ENCODE data around the gene GALNT15. TPM values are rescaled to one million over a fixed set of nuclear protein-coding genes. Genes with fewer than 3 reads are reported as not detected.

Gene GALNT15
- total and polyA plus RNA-seq, 8 donors, result 4.2 to 133 (median 25.3) TPM

DNA sequence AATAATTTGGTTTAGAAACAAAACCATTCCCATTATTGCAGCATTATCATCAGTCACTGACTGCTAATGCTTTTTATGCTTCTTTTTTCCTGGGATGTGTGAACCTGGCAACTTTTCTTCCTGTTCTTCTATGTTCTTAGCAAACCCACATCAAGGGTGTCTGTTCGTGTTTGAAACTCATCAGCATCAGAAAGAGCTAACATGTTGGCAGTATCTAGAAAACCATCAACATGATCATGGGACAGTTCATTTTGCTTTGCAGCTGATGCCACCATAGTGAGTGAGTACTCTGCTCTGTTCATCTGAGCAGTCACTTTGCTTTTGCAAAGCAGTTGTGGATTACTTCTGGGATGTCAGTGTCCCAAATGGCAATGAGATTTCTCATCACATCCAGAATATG, 84.4 kb downstream of the GALNT15 start:
- Histone ChIP-seq H3K27ac (no peak overlapping the region), H3K4me3 (no peak overlapping the region), H3K36me3 (peaks cover 0 to 44% (median 37%) of the 10 kb centered on the region in 4 donors), H3K27me3 (no peaks in the 10 kb centered on the region), H3K4me1 (peaks cover 10 to 25% (median 17%) of the 10 kb centered on the region in 4 donors), H3K9me3 (no peaks in the 10 kb centered on the region)
- TF ChIP-seq POLR2A (IDR thresholded peaks at IDR 0.05), result no peak
- WGBS, 5 donors, result 74 to 100% (median 82%) methylated on average over 1 of the region's 1 CpG
- DNase-seq, result no peak
- intact Hi-C loops (cut with DNase I; ENCODE audit: low total_unique reads), result no loop called here

GRCh38 chr3:16260046-16260445, 85.6 kb downstream of the GALNT15 start:
- Histone ChIP-seq H3K4me3 (no peak overlapping the region), H3K36me3 (peaks cover 0 to 44% (median 37%) of the 10 kb centered on the region in 4 donors), H3K27me3 (no peaks in the 10 kb centered on the region), H3K9me3 (no peaks in the 10 kb centered on the region), H3K4me1 (peaks cover 10 to 30% (median 23%) of the 10 kb centered on the region in 4 donors), H3K27ac (no peak overlapping the region)
- intact Hi-C loops (cut with DNase I; ENCODE audit: low total_unique reads), result no loop called here
- 75 to 87% (median 78%) methylated on average over 1 of the region's 1 CpG for WGBS, 5 donors
- no peak for TF ChIP-seq POLR2A (IDR thresholded peaks at IDR 0.05)
- TF ChIP-seq, protein P1, sequence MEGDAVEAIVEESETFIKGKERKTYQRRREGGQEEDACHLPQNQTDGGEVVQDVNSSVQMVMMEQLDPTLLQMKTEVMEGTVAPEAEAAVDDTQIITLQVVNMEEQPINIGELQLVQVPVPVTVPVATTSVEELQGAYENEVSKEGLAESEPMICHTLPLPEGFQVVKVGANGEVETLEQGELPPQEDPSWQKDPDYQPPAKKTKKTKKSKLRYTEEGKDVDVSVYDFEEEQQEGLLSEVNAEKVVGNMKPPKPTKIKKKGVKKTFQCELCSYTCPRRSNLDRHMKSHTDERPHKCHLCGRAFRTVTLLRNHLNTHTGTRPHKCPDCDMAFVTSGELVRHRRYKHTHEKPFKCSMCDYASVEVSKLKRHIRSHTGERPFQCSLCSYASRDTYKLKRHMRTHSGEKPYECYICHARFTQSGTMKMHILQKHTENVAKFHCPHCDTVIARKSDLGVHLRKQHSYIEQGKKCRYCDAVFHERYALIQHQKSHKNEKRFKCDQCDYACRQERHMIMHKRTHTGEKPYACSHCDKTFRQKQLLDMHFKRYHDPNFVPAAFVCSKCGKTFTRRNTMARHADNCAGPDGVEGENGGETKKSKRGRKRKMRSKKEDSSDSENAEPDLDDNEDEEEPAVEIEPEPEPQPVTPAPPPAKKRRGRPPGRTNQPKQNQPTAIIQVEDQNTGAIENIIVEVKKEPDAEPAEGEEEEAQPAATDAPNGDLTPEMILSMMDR (IDR thresholded peaks at IDR 0.05), result no peak
- no peak for TF ChIP-seq POLR2AphosphoS5 (IDR thresholded peaks at IDR 0.05)
- TF ChIP-seq EP300 (IDR thresholded peaks at IDR 0.05), result no peak
- DNase-seq, result no peak

- H3K4me3 ChIP-seq, result no peak overlapping the region
- no peaks in the 10 kb centered on the region for H3K9me3 ChIP-seq
- peaks cover 17 to 48% (median 40%) of the 10 kb centered on the region in 4 donors for H3K4me1 ChIP-seq
- WGBS, 5 donors, result 61 to 90% (median 71%) methylated on average over 4 of the region's 4 CpGs
- H3K27me3 ChIP-seq, result no peaks in the 10 kb centered on the region
- no peak overlapping the region for H3K27ac ChIP-seq
- no peak for DNase-seq
- peaks cover 0 to 40% (median 37%) of the 10 kb centered on the region in 4 donors for H3K36me3 ChIP-seq
- TF ChIP-seq, protein P1 (IDR thresholded peaks at IDR 0.05), result no peak
- TF ChIP-seq EP300 (IDR thresholded peaks at IDR 0.05) (no peak), POLR2AphosphoS5 (IDR thresholded peaks at IDR 0.05) (no peak), POLR2A (IDR thresholded peaks at IDR 0.05) (no peak)
- intact Hi-C loops (cut with DNase I; ENCODE audit: low total_unique reads), result no loop called here
Observed at GRCh38 chr3:16262174-16262573, 87.7 kb downstream of the GALNT15 start.

- H3K9me3 ChIP-seq, result no peaks in the 10 kb centered on the region
- TF ChIP-seq POLR2AphosphoS5 (IDR thresholded peaks at IDR 0.05), result no peak
- TF ChIP-seq, protein P1 (IDR thresholded peaks at IDR 0.05), result peak in 1 of 7 experiments; percentile 8
- H3K36me3 ChIP-seq, result peaks cover 0 to 29% (median 24%) of the 10 kb centered on the region in 4 donors
- H3K27me3 ChIP-seq, result no peaks in the 10 kb centered on the region
- peak overlapping the region; percentile 63 to 95 (median 94) for H3K27ac ChIP-seq
- intact Hi-C loops (cut with DNase I; ENCODE audit: low total_unique reads), result no loop called here
- peak overlapping the region; percentile 75 to 94 (median 83) for H3K4me3 ChIP-seq
- peaks cover 21 to 61% (median 51%) of the 10 kb centered on the region in 4 donors for H3K4me1 ChIP-seq
- no peak for DNase-seq
- WGBS, 5 donors, result 0 to 1% (median 1%) methylated on average over 21 of the region's 21 CpGs
Observed at GRCh38 chr3:16264174-16264707, 89.8 kb downstream of the GALNT15 start.

Data from stomach (tissue), 9 donors.